ENCODE results near the gene NAP1L4. TPM values are rescaled to one million over a fixed set of nuclear protein-coding genes. Genes with fewer than 3 reads are reported as not detected.

The NAP1L4 gene
- total and polyA plus RNA-seq, 2 of the 4 experiments (the other 2 are of a cell fraction): 71.5 to 80.7 TPM

DNA sequence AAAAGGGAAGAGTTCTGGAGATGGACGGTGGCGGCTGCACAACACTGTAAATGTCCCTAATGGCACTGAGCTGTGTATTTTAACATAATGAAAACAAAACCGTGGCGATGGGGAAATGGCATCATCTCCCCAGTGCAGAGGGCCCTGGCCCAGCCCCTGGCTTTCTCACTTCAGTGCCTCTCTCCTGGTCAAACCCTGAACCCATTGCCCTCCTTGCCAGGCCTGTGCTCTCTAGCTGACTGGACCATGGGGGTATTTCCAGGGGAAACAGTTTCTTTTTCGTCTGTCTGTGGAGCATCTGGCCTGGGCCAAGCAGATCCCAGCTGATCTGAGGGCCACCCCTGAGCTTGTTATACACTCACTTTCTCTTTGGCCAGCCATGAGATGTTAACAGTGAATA, 17.4 kb upstream of the NAP1L4 start:
- in situ Hi-C loops (cut with MboI; ENCODE audit: low sequenced_read_pairs) (no loop called here), dilution Hi-C loops (cut with HindIII; ENCODE audit: low sequenced_read_pairs, unreplicated experiment) (no loop called here), intact Hi-C loops (cut with micrococcal nuclease) (no loop called here)
- Histone ChIP-seq H3K4me1 (ENCODE audit: control insufficient read depth, insufficient read depth, low read length) (peaks cover 8% of the 10 kb centered on the region; the same call in 1 of the 2 replicates), H3K27ac (ENCODE audit: insufficient read depth, low read length) (no peak overlapping the region), H2BK120ac (ENCODE audit: low read depth, low read length) (no peak overlapping the region), H2BK5ac (ENCODE audit: low read depth, low read length, poor library complexity, severe bottlenecking) (no peak overlapping the region), H4K20me1 (ENCODE audit: insufficient read depth, low read length) (peaks cover 30% of the 10 kb centered on the region), H4K91ac (ENCODE audit: insufficient read depth, low read depth, low read length) (no peak overlapping the region), H3K56ac (ENCODE audit: extremely low read depth, insufficient read depth, low read length) (no peak overlapping the region), H3K14ac (replicated peaks; ENCODE audit: low read depth, low read length) (no peak overlapping the region), H3K23ac (ENCODE audit: low read depth, low read length) (no peak overlapping the region), H3K9ac (ENCODE audit: low read depth, low read length) (no peak overlapping the region), H3K9me1 (ENCODE audit: insufficient read depth, low read length) (no peaks in the 10 kb centered on the region; the same call in 1 of the 2 replicates), H3K4ac (ENCODE audit: low read depth, low read length) (no peak overlapping the region), H3K9me3 (ENCODE audit: control insufficient read depth, insufficient read depth, low read length) (no peaks in the 10 kb centered on the region), H2BK20ac (ENCODE audit: low read depth, low read length) (no peak overlapping the region), H2AFZ (replicated peaks; ENCODE audit: low read length, poor library complexity) (no peak overlapping the region), H4K8ac (ENCODE audit: low read depth in 2 of 2, low read length in 2 of 2) (no peak overlapping the region), H2BK15ac (ENCODE audit: low read depth, low read length) (no peak overlapping the region), H4K5ac (ENCODE audit: low read depth, low read length) (no peak overlapping the region), H3K79me1 (ENCODE audit: low read depth in 1 of 2, low read length in 2 of 2) (peaks cover 5 to 26% of the 10 kb centered on the region in 2 experiments; a peak in 3 of 4 replicates), H2AK5ac (ENCODE audit: low read depth, low read length) (no peak overlapping the region), H3K36me3 (ENCODE audit: control insufficient read depth, insufficient read depth, low read length) (peaks cover 77% of the 10 kb centered on the region), H3K27me3 (ENCODE audit: control insufficient read depth, insufficient read depth, low read length) (no peaks in the 10 kb centered on the region), H3K18ac (ENCODE audit: low read depth, low read length) (no peak overlapping the region), H3K4me2 (ENCODE audit: low read depth, low read length) (no peak overlapping the region), H3K4me3 (ENCODE audit: insufficient read depth, low read depth, low read length) (no peak overlapping the region), H2AK9ac (replicated peaks; ENCODE audit: low read depth, low read length, poor library complexity) (no peak overlapping the region)
- TF ChIP-seq CHD1 (IDR thresholded peaks at IDR 0.05; ENCODE audit: low read depth, low read length): no peak
- TF ChIP-seq RCOR1 (IDR thresholded peaks at IDR 0.05; ENCODE audit: insufficient replicate concordance, low read length): no peak
- TF ChIP-seq RAD21 (IDR thresholded peaks at IDR 0.05; ENCODE audit: low read length): no peak
- TF ChIP-seq, protein P1, sequence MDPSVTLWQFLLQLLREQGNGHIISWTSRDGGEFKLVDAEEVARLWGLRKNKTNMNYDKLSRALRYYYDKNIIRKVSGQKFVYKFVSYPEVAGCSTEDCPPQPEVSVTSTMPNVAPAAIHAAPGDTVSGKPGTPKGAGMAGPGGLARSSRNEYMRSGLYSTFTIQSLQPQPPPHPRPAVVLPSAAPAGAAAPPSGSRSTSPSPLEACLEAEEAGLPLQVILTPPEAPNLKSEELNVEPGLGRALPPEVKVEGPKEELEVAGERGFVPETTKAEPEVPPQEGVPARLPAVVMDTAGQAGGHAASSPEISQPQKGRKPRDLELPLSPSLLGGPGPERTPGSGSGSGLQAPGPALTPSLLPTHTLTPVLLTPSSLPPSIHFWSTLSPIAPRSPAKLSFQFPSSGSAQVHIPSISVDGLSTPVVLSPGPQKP (IDR thresholded peaks at IDR 0.05; ENCODE audit: borderline replicate concordance, low read depth, low read length): no peak
- TF ChIP-seq, protein P2, sequence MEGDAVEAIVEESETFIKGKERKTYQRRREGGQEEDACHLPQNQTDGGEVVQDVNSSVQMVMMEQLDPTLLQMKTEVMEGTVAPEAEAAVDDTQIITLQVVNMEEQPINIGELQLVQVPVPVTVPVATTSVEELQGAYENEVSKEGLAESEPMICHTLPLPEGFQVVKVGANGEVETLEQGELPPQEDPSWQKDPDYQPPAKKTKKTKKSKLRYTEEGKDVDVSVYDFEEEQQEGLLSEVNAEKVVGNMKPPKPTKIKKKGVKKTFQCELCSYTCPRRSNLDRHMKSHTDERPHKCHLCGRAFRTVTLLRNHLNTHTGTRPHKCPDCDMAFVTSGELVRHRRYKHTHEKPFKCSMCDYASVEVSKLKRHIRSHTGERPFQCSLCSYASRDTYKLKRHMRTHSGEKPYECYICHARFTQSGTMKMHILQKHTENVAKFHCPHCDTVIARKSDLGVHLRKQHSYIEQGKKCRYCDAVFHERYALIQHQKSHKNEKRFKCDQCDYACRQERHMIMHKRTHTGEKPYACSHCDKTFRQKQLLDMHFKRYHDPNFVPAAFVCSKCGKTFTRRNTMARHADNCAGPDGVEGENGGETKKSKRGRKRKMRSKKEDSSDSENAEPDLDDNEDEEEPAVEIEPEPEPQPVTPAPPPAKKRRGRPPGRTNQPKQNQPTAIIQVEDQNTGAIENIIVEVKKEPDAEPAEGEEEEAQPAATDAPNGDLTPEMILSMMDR (conservative IDR thresholded peaks at IDR 0.05; ENCODE audit: low read depth, low read length): no peak
- TF ChIP-seq NFE2L2 (IDR thresholded peaks at IDR 0.05; ENCODE audit: low read depth, low read length): no peak
- TF ChIP-seq, protein P3, sequence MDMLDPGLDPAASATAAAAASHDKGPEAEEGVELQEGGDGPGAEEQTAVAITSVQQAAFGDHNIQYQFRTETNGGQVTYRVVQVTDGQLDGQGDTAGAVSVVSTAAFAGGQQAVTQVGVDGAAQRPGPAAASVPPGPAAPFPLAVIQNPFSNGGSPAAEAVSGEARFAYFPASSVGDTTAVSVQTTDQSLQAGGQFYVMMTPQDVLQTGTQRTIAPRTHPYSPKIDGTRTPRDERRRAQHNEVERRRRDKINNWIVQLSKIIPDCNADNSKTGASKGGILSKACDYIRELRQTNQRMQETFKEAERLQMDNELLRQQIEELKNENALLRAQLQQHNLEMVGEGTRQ (IDR thresholded peaks at IDR 0.05; ENCODE audit: low read depth, low read length): no peak
- no peak for TF ChIP-seq SMC3 (IDR thresholded peaks at IDR 0.05; ENCODE audit: low read depth, low read length)
- TF ChIP-seq RFX5 (IDR thresholded peaks at IDR 0.05; ENCODE audit: low read depth, low read length): no peak
- no peak for TF ChIP-seq MAZ (IDR thresholded peaks at IDR 0.05; ENCODE audit: borderline replicate concordance, low read depth, low read length)
- TF ChIP-seq POLR2A (IDR thresholded peaks at IDR 0.05; ENCODE audit: low read depth, low read length): no peak
- 90% methylated on average over 5 of the region's 5 CpGs; no CpG with 5 or more reads in 1 of the 2 experiments for WGBS, 2 experiments (ENCODE audit: extremely low coverage in 2 of 2, insufficient read length in 1 of 2)
- DNase-seq: no peak
- BruUV-seq (replicated peaks): no TSS peak
- ChIA-PET POLR2A (ENCODE audit: unreplicated experiment) (no interaction called here), CTCF (no interaction called here)
- ATAC-seq (ENCODE audit: low read depth): no peak

Measured in IMR-90 (cell line).